ENCODE measurements around the gene EEFSEC.

DNA sequence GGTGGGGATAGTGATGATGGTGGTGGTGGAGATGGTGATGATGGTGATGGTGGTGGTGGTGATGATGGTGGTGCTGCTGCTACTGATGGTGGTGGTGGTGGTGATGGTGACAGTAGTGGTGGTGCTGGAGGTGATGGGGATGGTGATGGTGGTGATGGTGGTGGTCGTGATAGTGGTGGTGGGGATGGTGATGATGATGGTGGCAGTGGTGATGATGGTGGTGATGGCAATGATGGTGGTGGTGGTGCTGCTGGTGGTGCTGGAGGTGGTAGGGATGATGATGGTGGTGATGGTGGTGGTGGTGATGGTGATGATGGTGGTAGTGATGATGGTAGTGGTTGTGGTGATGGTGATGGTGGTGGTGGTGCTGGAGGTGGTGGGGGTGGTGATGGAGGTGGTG is 292.1 kb downstream of the EEFSEC start:
- TF ChIP-seq CTCF (IDR thresholded peaks at IDR 0.05 in 8 of 11, conservative IDR thresholded peaks at IDR 0.05 in 3 of 11) (no peak), POLR2AphosphoS5 (IDR thresholded peaks at IDR 0.05) (no peak), POLR2A (IDR thresholded peaks at IDR 0.05) (no peak)
